GM12878 (cell line): ENCODE measurements around the gene ACSL1. TPM values are rescaled to one million over a fixed set of nuclear protein-coding genes. Genes with fewer than 3 reads are reported as not detected.
"Not testable (repeated sequence)": the region's sequence is repeated elsewhere in the genome, so short reads cannot be mapped to it uniquely, and the experiment has no call there.

Experiments used
- ATAC-seq: fragments of 200-7000 bp; cut with Tn5 transposase; 3 replicates; pipeline ENCODE4 v1.9.1; 2020; ENCODE audit warnings: mild to moderate bottlenecking, moderate library complexity
- BruUV-seq: library from RNA; stranded (reverse); fragments of 400-500 nt; replicated peaks from 2 replicates; lab custom pipeline; 2021; lab: Mats Ljungman, UMichigan
- CTCF ChIA-PET: fragments of 300-600 bp; sonication (Branson Sonifier 250); formaldehyde crosslinking; extraction: SDS; loops from one replicate; lab custom pipeline; 2021; ENCODE audit warnings: inconsistent platforms; lab: Yijun Ruan, JAX
- POLR2A ChIA-PET: fragments of 350-600 bp; formaldehyde crosslinking; extraction: SDS; loops from one replicate; lab custom pipeline; 2021; ENCODE audit warnings: inconsistent platforms; lab: Charles Lee
- RAD21 ChIA-PET: fragments of 300-600 bp; sonication (Branson Sonifier 250); formaldehyde crosslinking; loops from one replicate; lab custom pipeline; 2023; ENCODE audit warnings: antibody characterized with exemption; ENCODE audit not compliant: unreplicated experiment; lab: Charles Lee
- SMC1A ChIA-PET: fragments of 300-600 bp; sonication (Branson Sonifier 250); formaldehyde crosslinking; loops from one replicate; lab custom pipeline; 2023; ENCODE audit not compliant: unreplicated experiment, uncharacterized antibody; lab: Charles Lee
- DNase-seq: peaks from one replicate; pipeline ENCODE4 v3.0.0-alpha.2; 2011; ENCODE audit warnings: low read depth, low spot score
- FAIRE-seq: peaks from 3 replicates; lab custom pipeline; 2011; peaks lifted over from hg19 to GRCh38; lab: Jason Lieb, UNC
- H2AFZ ChIP-seq: 2 replicates; pipeline ENCODE4 v1.6.0; 2011; ENCODE audit warnings: low read depth, low read length, control low read depth; ENCODE audit not compliant: control insufficient read depth
- H3K27ac ChIP-seq: 2 replicates; pipeline ENCODE4 v1.5.1; 2011; ENCODE audit warnings: control low read depth; ENCODE audit not compliant: control insufficient read depth, insufficient read depth
- H3K27me3 ChIP-seq, 2 experiments: replicated peaks in 1 of 2; 2 replicates each; pipeline versions ENCODE4 v1.6.0 to v1.6.1; 2011; ENCODE audit warnings: low read length in 1 of 2; ENCODE audit not compliant: control insufficient read depth in 2 of 2, insufficient read depth in 2 of 2
- H3K36me3 ChIP-seq, 2 experiments: 2 replicates each; pipeline ENCODE4 v1.5.1; 2011; ENCODE audit warnings: low read length in 1 of 2; ENCODE audit not compliant: control insufficient read depth in 2 of 2, insufficient read depth in 2 of 2
- H3K4me1 ChIP-seq: 2 replicates; pipeline ENCODE4 v1.6.1; 2011; ENCODE audit warnings: mild to moderate bottlenecking, low read length, moderate library complexity, mixed read lengths; ENCODE audit not compliant: control insufficient read depth, insufficient read depth
- H3K4me2 ChIP-seq: 2 replicates; pipeline ENCODE4 v1.6.0; 2011; ENCODE audit warnings: control low read depth; ENCODE audit not compliant: control insufficient read depth, insufficient read depth
- H3K4me3 ChIP-seq: fragments of 200-600 bp; sonication (generic); 2 replicates; pipeline ENCODE4 v1.5.1; 2016
- H3K79me2 ChIP-seq: 2 replicates; pipeline ENCODE4 v1.6.0; 2011; ENCODE audit warnings: low read length; ENCODE audit not compliant: control insufficient read depth, insufficient read depth
- H3K9ac ChIP-seq: 2 replicates; pipeline ENCODE4 v1.8.0; 2011; ENCODE audit warnings: low read length, control low read depth, mixed read lengths; ENCODE audit not compliant: control insufficient read depth, insufficient read depth
- H3K9me3 ChIP-seq: replicated peaks from 3 replicates; pipeline ENCODE4 v1.5.1; 2011; ENCODE audit warnings: mild to moderate bottlenecking, low read length; ENCODE audit not compliant: control insufficient read depth, insufficient read depth
- H4K20me1 ChIP-seq: 2 replicates; pipeline ENCODE4 v1.6.0; 2011; ENCODE audit not compliant: control insufficient read depth, insufficient read depth
- BCL11A ChIP-seq: IDR thresholded peaks from 2 replicates; pipeline ENCODE4 v1.6.1; 2011; ENCODE audit warnings: low read depth, low read length
- CBX3 ChIP-seq: fragments of 200-600 bp; sonication (generic); IDR thresholded peaks from 2 replicates; pipeline ENCODE4 v1.6.1; 2016; ENCODE audit warnings: low read depth, borderline replicate concordance
- EGR1 ChIP-seq, 2 experiments: IDR thresholded peaks; 1 replicate in 1 of 2; 2 replicates in 1 of 2; pipeline ENCODE4 v1.6.1; 2011 to 2012; ENCODE audit warnings: low read depth in 2 of 2, low read length in 2 of 2, borderline replicate concordance in 1 of 2, mild to moderate bottlenecking in 1 of 2, moderate library complexity in 1 of 2
- FOXM1 ChIP-seq: IDR thresholded peaks from 2 replicates; pipeline ENCODE4 v1.6.1; 2012; ENCODE audit warnings: low read depth, mild to moderate bottlenecking, inconsistent platforms, low read length, moderate library complexity
- MTA2 ChIP-seq: fragments of 450-650 bp; IDR thresholded peaks from 2 replicates; pipeline ENCODE4 v1.6.1; 2016; ENCODE audit warnings: low read depth, mild to moderate bottlenecking, moderate library complexity
- NR2F1 ChIP-seq: fragments of 450-650 bp; conservative IDR thresholded peaks from 2 replicates; pipeline ENCODE4 v1.6.1; 2017; ENCODE audit warnings: mild to moderate bottlenecking
- NRF1 ChIP-seq: conservative IDR thresholded peaks from 2 replicates; pipeline ENCODE4 v1.6.1; 2011; ENCODE audit warnings: mild to moderate bottlenecking, low read depth, low read length, improper control_type of control experiment
- YBX1 ChIP-seq: fragments of 450-650 bp; IDR thresholded peaks from 2 replicates; pipeline ENCODE4 v1.6.1; 2016; ENCODE audit warnings: antibody characterized with exemption
- YY1 ChIP-seq: IDR thresholded peaks from 2 replicates; pipeline ENCODE4 v1.6.1; 2011; ENCODE audit warnings: low read depth, mild to moderate bottlenecking, low read length
- ZNF24 ChIP-seq: fragments of 450-650 bp; IDR thresholded peaks from 2 replicates; pipeline ENCODE4 v1.6.1; 2017; ENCODE audit warnings: antibody characterized with exemption, mild to moderate bottlenecking
- ZNF384 ChIP-seq: IDR thresholded peaks from 2 replicates; pipeline ENCODE4 v1.6.1; 2012; ENCODE audit warnings: low read depth, mild to moderate bottlenecking, low read length, improper control_type of control experiment, borderline replicate concordance
- ZNF622 ChIP-seq: fragments of 450-650 bp; IDR thresholded peaks from 2 replicates; pipeline ENCODE4 v1.6.1; 2017; ENCODE audit warnings: mild to moderate bottlenecking, inconsistent platforms
- WGBS: methylation state at CpG from one replicate; pipeline ENCODE4 v1.1.6; 2016; ENCODE audit warnings: low lambda C conversion rate; ENCODE audit not compliant: insufficient replicate concordance, insufficient coverage; ENCODE audit errors: missing lambda C conversion rate; 5-methylcytosine and 5-hydroxymethylcytosine counted together
- in situ Hi-C: fragments of 300-500 bp; cut with MboI; formaldehyde crosslinking; loops from 9 replicates; pipeline ENCODE4 v1.14.3; 2018; ENCODE audit warnings: mixed read lengths
- intact Hi-C: fragments of 100-400 bp; cut with micrococcal nuclease; formaldehyde crosslinking; loops from one replicate; pipeline ENCODE4 v1.14.2; 2022; ENCODE audit not compliant: unreplicated experiment
- polyA plus RNA-seq, 11 experiments: library from polyadenylated mRNA; depleted of rRNA in 4 of 11; unstranded in 6 of 11; stranded (reverse) in 5 of 11; fragments of >200 nt; fragmentation: Nextera tagmentation in 4 of 11; fragmentation: Illumina TruSeq in 1 of 11; extraction: Ambion mirVana in 4 of 11; extraction: Trizol in 1 of 11; gene quantifications; 1 replicate in 1 of 11; 2 replicates in 10 of 11; pipeline versions ENCODE4 v1.2.1 to v1.2.3, GENCODE V29; 2011 to 2016; ENCODE audit warnings: inconsistent platforms in 2 of 11, missing spikeins in 2 of 11, low read depth in 1 of 11
- total RNA-seq, 4 experiments: library from RNA; depleted of rRNA in 3 of 4; stranded (reverse); fragments of >200 nt in 3 of 4; fragmentation: Illumina TruSeq in 1 of 4; extraction: Trizol in 1 of 4; gene quantifications; 2 replicates each; pipeline versions ENCODE4 v1.2.1 to v1.2.3, GENCODE V29; 2013 to 2021
- TF ChIP-seq, protein P1 (sequence below): IDR thresholded peaks from 2 replicates; pipeline ENCODE4 v1.6.1; 2012; ENCODE audit warnings: low read depth, low read length, improper control_type of control experiment
- TF ChIP-seq, protein P2 (sequence below): fragments of 450-650 bp; IDR thresholded peaks from 2 replicates; pipeline ENCODE4 v1.6.1; 2016; ENCODE audit warnings: mild to moderate bottlenecking
- TF ChIP-seq, protein P3 (sequence below): IDR thresholded peaks from 2 replicates; pipeline ENCODE4 v1.6.1; 2012; ENCODE audit warnings: low read depth, low read length, improper control_type of control experiment
- TF ChIP-seq, protein P4 (sequence below): fragments of 450-650 bp; IDR thresholded peaks from 2 replicates; pipeline ENCODE4 v1.6.1; 2017; ENCODE audit warnings: antibody characterized with exemption, mild to moderate bottlenecking, moderate library complexity

Gene ACSL1
- total and polyA plus RNA-seq, 10 of the 15 experiments (the other 5 are each of a cell fraction or from before 2014, with no cell fraction given) = 30.7 to 68.1 (median 58.7) TPM

DNA sequence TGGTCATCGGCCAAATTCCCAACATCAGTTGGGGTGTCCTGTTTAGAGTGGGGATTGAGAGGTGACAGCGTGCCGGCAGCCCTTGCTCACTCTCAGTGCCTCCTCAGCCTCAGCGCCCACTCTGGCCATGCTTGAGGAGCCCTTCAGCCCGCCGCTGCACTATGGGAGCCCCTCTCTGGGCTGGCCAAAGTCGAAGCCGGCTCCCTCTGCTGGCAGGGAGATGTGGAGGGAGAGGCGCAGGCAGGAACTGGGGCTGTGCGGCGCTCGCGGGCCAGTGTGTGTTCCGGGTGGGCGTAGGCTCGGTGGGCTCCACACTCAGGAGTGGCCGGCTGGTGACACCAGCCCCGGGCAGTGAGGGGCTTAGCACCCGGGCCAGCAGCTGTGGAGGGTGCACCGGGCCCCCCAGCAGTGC, 84.8 kb downstream of the ACSL1 start:
- SMC1A ChIA-PET = interaction anchor here (1.6 kb wide), 1 partner anchor 166 kb away, joined by 9 read pairs; no protein-coding TSS in a partner anchor
- intact Hi-C loops = loop anchor here (10.0 kb wide), 1 partner anchor 394 kb away; no protein-coding TSS in a partner anchor
- no TSS peak for BruUV-seq

DNA sequence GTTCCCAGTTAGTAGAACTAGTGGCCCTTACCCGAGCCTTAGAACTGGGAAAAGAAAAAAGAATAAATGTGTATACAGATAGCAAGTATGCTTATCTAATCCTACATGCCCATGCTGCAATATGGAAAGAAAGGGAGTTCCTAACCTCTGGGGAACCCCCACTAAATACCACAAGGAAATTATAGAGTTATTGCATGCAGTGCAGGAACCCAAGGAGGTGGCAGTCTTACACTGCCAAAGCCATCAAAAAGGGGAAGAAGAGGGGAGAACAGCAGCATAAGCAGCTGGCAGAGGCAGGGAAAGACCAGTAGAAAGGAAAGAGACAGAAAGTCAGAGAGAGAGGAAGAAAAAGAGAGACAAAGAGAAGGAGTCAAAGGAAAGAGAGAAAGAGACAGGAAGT, 86.2 kb downstream of the ACSL1 start:
- H3K4me1 ChIP-seq, H2AFZ ChIP-seq, H3K27ac ChIP-seq, H3K9me3 ChIP-seq, intact Hi-C loops, H3K36me3 ChIP-seq, ATAC-seq, H3K4me3 ChIP-seq, FAIRE-seq, POLR2A ChIA-PET, H3K79me2 ChIP-seq, H3K27me3 ChIP-seq, H3K4me2 ChIP-seq, RAD21 ChIA-PET, H4K20me1 ChIP-seq, CTCF ChIA-PET, H3K9ac ChIP-seq, SMC1A ChIA-PET, DNase-seq, BruUV-seq: not testable (repeated sequence)
- in situ Hi-C loops = loop anchor here (10.0 kb wide), 1 partner anchor 455 kb away; no protein-coding TSS in a partner anchor
- 23% methylated on average over 1 of the region's 1 CpG for WGBS

More for the DNA sequence above, 84.8 kb downstream of the ACSL1 start:
- no peak overlapping the region for H3K4me2 ChIP-seq
- no peaks in the 10 kb centered on the region for H3K27me3 ChIP-seq
- ChIA-PET CTCF (interaction anchor here (1.2 kb wide), 1 partner anchor 295 kb away, joined by 3 read pairs; no protein-coding TSS in a partner anchor), POLR2A (no interaction called here), RAD21 (no interaction called here)
- no peak overlapping the region for H3K4me3 ChIP-seq
- TF ChIP-seq, protein P1, sequence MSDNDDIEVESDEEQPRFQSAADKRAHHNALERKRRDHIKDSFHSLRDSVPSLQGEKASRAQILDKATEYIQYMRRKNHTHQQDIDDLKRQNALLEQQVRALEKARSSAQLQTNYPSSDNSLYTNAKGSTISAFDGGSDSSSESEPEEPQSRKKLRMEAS = no peak
- TF ChIP-seq FOXM1 (no peak), ZNF24 (no peak), YY1 (no peak), YBX1 (no peak), EGR1 (IDR thresholded peaks at IDR 0.05; ENCODE audit: borderline replicate concordance in 1 of 2, low read depth in 2 of 2, low read length in 2 of 2) (no peak), ZNF384 (no peak), MTA2 (no peak), NR2F1 (no peak), BCL11A (no peak), NRF1 (no peak), CBX3 (no peak), ZNF622 (no peak)
- TF ChIP-seq, protein P2, sequence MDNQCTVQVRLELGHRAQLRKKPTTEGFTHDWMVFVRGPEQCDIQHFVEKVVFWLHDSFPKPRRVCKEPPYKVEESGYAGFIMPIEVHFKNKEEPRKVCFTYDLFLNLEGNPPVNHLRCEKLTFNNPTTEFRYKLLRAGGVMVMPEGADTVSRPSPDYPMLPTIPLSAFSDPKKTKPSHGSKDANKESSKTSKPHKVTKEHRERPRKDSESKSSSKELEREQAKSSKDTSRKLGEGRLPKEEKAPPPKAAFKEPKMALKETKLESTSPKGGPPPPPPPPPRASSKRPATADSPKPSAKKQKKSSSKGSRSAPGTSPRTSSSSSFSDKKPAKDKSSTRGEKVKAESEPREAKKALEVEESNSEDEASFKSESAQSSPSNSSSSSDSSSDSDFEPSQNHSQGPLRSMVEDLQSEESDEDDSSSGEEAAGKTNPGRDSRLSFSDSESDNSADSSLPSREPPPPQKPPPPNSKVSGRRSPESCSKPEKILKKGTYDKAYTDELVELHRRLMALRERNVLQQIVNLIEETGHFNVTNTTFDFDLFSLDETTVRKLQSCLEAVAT = no peak
- TF ChIP-seq, protein P3, sequence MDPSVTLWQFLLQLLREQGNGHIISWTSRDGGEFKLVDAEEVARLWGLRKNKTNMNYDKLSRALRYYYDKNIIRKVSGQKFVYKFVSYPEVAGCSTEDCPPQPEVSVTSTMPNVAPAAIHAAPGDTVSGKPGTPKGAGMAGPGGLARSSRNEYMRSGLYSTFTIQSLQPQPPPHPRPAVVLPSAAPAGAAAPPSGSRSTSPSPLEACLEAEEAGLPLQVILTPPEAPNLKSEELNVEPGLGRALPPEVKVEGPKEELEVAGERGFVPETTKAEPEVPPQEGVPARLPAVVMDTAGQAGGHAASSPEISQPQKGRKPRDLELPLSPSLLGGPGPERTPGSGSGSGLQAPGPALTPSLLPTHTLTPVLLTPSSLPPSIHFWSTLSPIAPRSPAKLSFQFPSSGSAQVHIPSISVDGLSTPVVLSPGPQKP = no peak
- TF ChIP-seq, protein P4, sequence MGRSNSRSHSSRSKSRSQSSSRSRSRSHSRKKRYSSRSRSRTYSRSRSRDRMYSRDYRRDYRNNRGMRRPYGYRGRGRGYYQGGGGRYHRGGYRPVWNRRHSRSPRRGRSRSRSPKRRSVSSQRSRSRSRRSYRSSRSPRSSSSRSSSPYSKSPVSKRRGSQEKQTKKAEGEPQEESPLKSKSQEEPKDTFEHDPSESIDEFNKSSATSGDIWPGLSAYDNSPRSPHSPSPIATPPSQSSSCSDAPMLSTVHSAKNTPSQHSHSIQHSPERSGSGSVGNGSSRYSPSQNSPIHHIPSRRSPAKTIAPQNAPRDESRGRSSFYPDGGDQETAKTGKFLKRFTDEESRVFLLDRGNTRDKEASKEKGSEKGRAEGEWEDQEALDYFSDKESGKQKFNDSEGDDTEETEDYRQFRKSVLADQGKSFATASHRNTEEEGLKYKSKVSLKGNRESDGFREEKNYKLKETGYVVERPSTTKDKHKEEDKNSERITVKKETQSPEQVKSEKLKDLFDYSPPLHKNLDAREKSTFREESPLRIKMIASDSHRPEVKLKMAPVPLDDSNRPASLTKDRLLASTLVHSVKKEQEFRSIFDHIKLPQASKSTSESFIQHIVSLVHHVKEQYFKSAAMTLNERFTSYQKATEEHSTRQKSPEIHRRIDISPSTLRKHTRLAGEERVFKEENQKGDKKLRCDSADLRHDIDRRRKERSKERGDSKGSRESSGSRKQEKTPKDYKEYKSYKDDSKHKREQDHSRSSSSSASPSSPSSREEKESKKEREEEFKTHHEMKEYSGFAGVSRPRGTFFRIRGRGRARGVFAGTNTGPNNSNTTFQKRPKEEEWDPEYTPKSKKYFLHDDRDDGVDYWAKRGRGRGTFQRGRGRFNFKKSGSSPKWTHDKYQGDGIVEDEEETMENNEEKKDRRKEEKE = no peak
- no peaks in the 10 kb centered on the region for H3K79me2 ChIP-seq
- no peak for FAIRE-seq
- WGBS = 94% methylated on average over 20 of the region's 20 CpGs
- no peaks in the 10 kb centered on the region; the same call in 2 of the 3 replicates for H3K9me3 ChIP-seq
- no peak overlapping the region for H3K27ac ChIP-seq
- no peaks in the 10 kb centered on the region for H3K4me1 ChIP-seq
- no peak overlapping the region for H2AFZ ChIP-seq
- H3K36me3 ChIP-seq = no peaks in the 10 kb centered on the region
- H4K20me1 ChIP-seq = no peaks in the 10 kb centered on the region
- no peak for ATAC-seq
- H3K9ac ChIP-seq = no peak overlapping the region
- no peak for DNase-seq
- in situ Hi-C loops = no loop called here
